Muscle layer of duodenum (tissue), 2 donors: ENCODE data around the gene RNPS1.
"Not testable (repeated sequence)": the region's sequence is repeated elsewhere in the genome, so short reads cannot be mapped to it uniquely, and the experiment has no call there.

Source experiments
- H3K27ac ChIP-seq: one replicate; pipeline ENCODE4 v1.7.0; 2013; ENCODE audit warnings: mild to moderate bottlenecking, low read length
- H3K27me3 ChIP-seq: one replicate; pipeline ENCODE4 v1.7.0; 2013; ENCODE audit warnings: low read depth, mild to moderate bottlenecking, control low read depth, low read length
- H3K36me3 ChIP-seq, 2 donors: one replicate each; pipeline ENCODE4 v1.7.0; 2013; ENCODE audit warnings: low read length in 2 of 2, control low read depth in 1 of 2, mild to moderate bottlenecking in 1 of 2; ENCODE audit not compliant: insufficient read depth in 2 of 2, control insufficient read depth in 1 of 2
- H3K4me1 ChIP-seq, 2 donors: one replicate each; pipeline ENCODE4 v1.7.0; 2013; ENCODE audit warnings: low read length in 2 of 2, mild to moderate bottlenecking in 2 of 2, control low read depth in 1 of 2, moderate library complexity in 1 of 2; ENCODE audit not compliant: insufficient read depth in 2 of 2, control insufficient read depth in 1 of 2
- H3K4me3 ChIP-seq, 2 donors: one replicate each; pipeline ENCODE4 v1.7.0; 2013; ENCODE audit warnings: low read length in 2 of 2, low read depth in 1 of 2, mild to moderate bottlenecking in 1 of 2
- H3K9me3 ChIP-seq, 2 donors: one replicate each; pipeline ENCODE4 v1.7.0; 2013; ENCODE audit warnings: low read length in 2 of 2, control low read depth in 1 of 2, mild to moderate bottlenecking in 1 of 2; ENCODE audit not compliant: control insufficient read depth in 1 of 2
- donor health status: healthy.

Gene RNPS1

GRCh38 chr16:2251296-2252111, 16.4 kb downstream of the RNPS1 start, which contains the start of gene ECI1:
TSS of gene ECI1 (minus strand) at chr16:2251587. CDS start at chr16:2251566, 21 bp downstream.
- Histone ChIP-seq H3K4me3 (peak within 1 kb of the TSS; percentile 64 to 72), H3K36me3 (peaks cover 19 to 38% of the 10 kb centered on the region in 2 donors), H3K27me3 (no peaks in the 10 kb centered on the region), H3K9me3 (no peaks in the 10 kb centered on the region), H3K27ac (peak within 1 kb of the TSS; percentile 69), H3K4me1 (peaks cover 3 to 18% of the 10 kb centered on the region in 2 donors)

DNA sequence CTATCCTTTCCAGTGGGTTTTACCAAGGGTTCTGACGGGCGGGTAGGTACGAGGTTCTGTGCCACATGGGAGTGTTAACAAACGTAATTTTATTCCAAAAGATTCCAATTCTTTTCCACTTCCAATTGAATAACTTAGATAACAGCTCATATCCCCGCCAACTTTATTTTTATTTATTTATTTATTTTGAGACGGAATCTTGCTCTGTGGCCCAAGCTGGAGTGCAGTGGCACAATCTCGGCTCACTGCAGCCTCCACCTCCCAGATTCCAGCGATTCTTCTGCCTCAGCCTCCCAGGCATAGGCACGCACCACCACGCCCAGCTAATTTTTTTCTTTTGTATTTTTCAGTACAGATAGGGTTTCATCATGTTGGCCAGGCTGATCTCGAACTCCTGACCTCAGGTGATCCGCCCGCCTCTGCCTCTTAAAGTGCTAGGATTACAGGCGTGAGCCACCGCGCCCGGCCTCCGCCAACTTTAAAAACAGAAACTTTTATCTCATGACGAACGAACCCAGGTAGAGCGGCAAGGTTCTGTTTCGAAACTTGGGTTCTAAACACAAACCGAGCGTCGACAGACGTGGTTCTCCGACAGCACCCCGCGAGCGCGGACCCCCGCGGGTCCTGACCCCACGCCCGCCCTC, 17.2 kb downstream of the RNPS1 start:
- no peaks in the 10 kb centered on the region for H3K27me3 ChIP-seq

DNA sequence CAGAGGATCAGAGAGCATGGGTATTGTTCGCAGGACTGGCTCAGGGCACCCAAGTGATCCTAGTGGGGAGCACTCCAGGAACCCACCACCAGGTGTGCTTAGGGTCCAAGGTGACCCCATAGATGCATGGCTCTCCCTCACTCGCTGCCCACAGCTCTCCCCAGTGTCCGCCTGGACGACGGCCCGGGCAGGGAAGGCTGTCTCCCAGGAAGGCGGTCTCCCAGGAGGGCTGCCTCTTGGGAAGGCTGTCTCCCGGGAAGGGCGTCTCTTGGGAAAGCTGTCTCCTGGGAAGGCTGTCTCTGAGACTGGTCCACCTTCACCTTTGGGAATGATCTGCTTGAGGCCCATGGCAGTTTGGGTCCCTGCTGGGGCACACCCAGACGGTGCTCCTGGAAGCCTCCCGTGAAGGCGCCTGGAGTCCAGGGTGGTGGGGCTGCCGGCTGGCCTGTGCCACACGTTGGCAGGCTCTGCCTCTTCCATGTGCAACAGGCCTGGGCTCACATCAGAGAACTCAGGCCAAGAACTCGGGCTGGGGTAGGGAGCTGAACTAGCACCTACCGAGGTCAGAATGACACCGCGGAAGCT, 21.5 kb downstream of the RNPS1 start:
- no peaks in the 10 kb centered on the region for H3K27me3 ChIP-seq
- H3K9me3 ChIP-seq: no peaks in the 10 kb centered on the region
- H3K27ac ChIP-seq: no peak overlapping the region
- no peak overlapping the region for H3K4me3 ChIP-seq
- H3K36me3 ChIP-seq: peaks cover 20 to 46% of the 10 kb centered on the region in 2 donors
- peaks cover 0 to 10% of the 10 kb centered on the region in 2 donors for H3K4me1 ChIP-seq

More for the DNA sequence above, 17.2 kb downstream of the RNPS1 start:
- peak overlapping the region; percentile 64 to 72 for H3K4me3 ChIP-seq
- H3K27ac ChIP-seq: no peak overlapping the region
- peaks cover 3 to 18% of the 10 kb centered on the region in 2 donors for H3K4me1 ChIP-seq
- no peaks in the 10 kb centered on the region for H3K9me3 ChIP-seq
- peaks cover 18 to 38% of the 10 kb centered on the region in 2 donors for H3K36me3 ChIP-seq

DNA sequence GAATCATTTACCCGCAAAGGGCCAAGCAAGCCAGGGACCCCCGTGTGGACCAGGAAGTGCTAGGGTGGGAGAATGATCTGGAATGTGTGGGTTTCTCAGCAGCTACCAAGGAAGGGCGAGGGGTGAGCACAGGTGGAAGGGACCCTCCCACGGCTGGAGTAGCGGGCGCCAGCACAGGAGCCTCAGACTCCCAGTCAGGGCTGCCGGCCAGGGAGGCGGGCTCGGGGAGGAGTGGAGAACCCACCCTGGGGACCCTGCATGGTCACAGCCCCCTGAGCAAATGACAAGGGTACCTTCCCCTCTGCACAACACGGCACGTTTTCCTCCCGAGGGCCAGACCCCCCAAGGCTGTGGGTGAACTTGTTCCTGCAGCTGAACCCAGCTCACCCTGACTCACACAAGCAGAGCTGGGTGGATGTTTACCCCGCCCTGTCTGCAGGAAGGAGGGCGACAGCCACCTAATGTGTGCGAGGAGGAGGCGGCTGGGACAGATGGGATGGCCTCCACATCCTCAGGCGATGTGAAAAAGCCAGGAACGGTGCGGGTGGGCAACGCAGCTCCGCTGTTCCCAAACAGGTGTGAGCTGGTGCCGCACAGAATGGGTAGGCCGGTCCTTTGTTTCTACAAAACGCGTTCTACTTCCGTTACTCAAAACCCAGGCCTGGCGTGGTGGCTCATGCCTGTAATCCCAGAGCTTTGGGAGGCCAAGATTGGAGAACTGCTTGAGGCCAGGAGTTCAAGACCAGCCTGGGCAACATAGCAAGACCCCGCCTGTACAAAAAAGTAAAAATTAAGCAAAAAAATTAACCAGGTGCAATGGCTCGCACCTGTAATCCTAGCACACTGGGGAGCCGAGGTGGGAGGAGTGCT, 22.8 kb downstream of the RNPS1 start:
- Histone ChIP-seq H3K4me1 (peaks cover 0 to 3% of the 10 kb centered on the region in 2 donors), H3K27ac (no peak overlapping the region), H3K4me3 (no peak overlapping the region), H3K36me3 (peaks cover 20 to 46% of the 10 kb centered on the region in 2 donors), H3K27me3 (no peaks in the 10 kb centered on the region), H3K9me3 (no peaks in the 10 kb centered on the region)

DNA sequence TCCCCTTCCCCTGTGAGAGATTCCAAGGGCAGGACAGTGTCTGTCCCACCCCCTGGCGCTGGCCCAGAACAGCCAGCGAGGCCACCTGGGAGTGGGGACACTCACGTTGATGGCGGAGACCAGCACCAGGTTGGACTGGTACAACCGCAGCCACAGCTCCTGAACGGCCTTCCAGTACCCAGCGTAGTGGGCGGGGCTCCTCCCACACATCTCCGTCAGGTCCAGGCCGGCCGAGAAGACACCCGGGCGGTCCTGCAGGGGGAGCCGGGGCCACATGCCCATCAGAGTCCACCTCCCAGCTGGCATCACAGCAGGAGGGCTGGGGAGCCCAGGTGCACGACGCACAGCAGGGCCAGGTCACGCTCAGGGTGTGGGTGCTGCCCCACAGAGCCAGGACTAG, 23.6 kb downstream of the RNPS1 start:
- peaks cover 20 to 46% of the 10 kb centered on the region in 2 donors for H3K36me3 ChIP-seq
- no peaks in the 10 kb centered on the region for H3K4me1 ChIP-seq
- H3K27ac ChIP-seq: no peak overlapping the region
- no peaks in the 10 kb centered on the region for H3K27me3 ChIP-seq
- no peaks in the 10 kb centered on the region for H3K9me3 ChIP-seq
- no peak overlapping the region for H3K4me3 ChIP-seq

- peaks cover 20 to 46% of the 10 kb centered on the region in 2 donors for H3K36me3 ChIP-seq
Observed at GRCh38 chr16:2243781-2244180, 24.1 kb downstream of the RNPS1 start.

DNA sequence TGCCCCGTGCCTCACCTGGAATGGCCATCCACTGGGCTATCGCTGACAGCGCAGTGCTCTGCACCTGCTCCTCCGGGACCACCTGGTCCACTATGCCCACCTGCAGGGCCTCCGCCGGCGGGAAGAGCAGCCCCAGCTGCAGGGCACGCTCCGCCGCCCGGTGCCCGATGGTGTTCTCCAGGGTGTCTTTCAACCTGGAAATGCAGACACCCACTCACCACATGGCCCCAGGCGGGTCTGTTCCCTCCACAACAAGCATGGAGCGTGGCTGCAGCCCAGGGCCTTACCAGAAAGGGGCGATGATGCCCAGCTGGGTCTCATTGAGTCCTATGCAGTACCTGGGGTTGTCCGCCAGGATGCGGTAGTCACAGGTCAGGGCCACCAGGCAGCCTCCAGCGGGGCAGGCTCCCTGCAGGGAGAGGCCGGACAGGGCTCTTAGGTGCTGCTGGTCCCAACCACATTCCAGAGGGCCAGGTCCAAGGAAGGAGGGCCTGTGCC, 24.8 kb downstream of the RNPS1 start:
- Histone ChIP-seq H3K4me1 (no peaks in the 10 kb centered on the region), H3K36me3 (peaks cover 20 to 49% of the 10 kb centered on the region in 2 donors), H3K9me3 (no peaks in the 10 kb centered on the region), H3K27me3 (no peaks in the 10 kb centered on the region), H3K27ac (no peak overlapping the region), H3K4me3 (no peak overlapping the region)

More at GRCh38 chr16:2243781-2244180, 24.1 kb downstream of the RNPS1 start:
- Histone ChIP-seq H3K27me3 (no peaks in the 10 kb centered on the region), H3K9me3 (no peaks in the 10 kb centered on the region), H3K4me3 (no peak overlapping the region), H3K4me1 (no peaks in the 10 kb centered on the region), H3K27ac (no peak overlapping the region)

- H3K36me3 ChIP-seq: peaks cover 20 to 49% of the 10 kb centered on the region in 2 donors
Observed at GRCh38 chr16:2242598-2242997, 25.3 kb downstream of the RNPS1 start.

GRCh38 chr16:2240331-2240730, 27.6 kb downstream of the RNPS1 start:
- peaks cover 11 to 39% of the 10 kb centered on the region in 2 donors for H3K36me3 ChIP-seq
- H3K4me1 ChIP-seq: peaks cover 0 to 20% of the 10 kb centered on the region in 2 donors
- not testable (repeated sequence) for H3K27ac ChIP-seq, H3K4me3 ChIP-seq, H3K27me3 ChIP-seq, H3K9me3 ChIP-seq

More at GRCh38 chr16:2242598-2242997, 25.3 kb downstream of the RNPS1 start:
- H3K4me1 ChIP-seq: peaks cover 0 to 4% of the 10 kb centered on the region in 2 donors
- no peak overlapping the region for H3K27ac ChIP-seq
- H3K9me3 ChIP-seq: no peaks in the 10 kb centered on the region
- no peaks in the 10 kb centered on the region for H3K27me3 ChIP-seq
- H3K4me3 ChIP-seq: no peak overlapping the region

GRCh38 chr16:2238838-2239675, 28.9 kb downstream of the RNPS1 start:
- H3K27ac ChIP-seq: no peak overlapping the region
- peaks cover 0 to 20% of the 10 kb centered on the region in 2 donors for H3K4me1 ChIP-seq
- H3K9me3 ChIP-seq: no peaks in the 10 kb centered on the region
- no peaks in the 10 kb centered on the region for H3K27me3 ChIP-seq
- peaks cover 11 to 39% of the 10 kb centered on the region in 2 donors for H3K36me3 ChIP-seq
- no peak overlapping the region for H3K4me3 ChIP-seq
